Epidermal melanocyte (primary cell): ENCODE measurements around the gene A1CF.
"Not testable (repeated sequence)": the region's sequence is repeated elsewhere in the genome, so short reads cannot be mapped to it uniquely, and the experiment has no call there.

Experiments
- DNase-seq: peaks from one replicate; pipeline ENCODE4 v3.0.0; 2011; ENCODE audit warnings: low spot score; ENCODE audit not compliant: insufficient read length

Gene A1CF

GRCh38 chr10:50788951-50789945 lies 96.2 kb downstream of the A1CF start:
- DNase-seq, result no peak

GRCh38 chr10:50787962-50788361 lies 97.5 kb downstream of the A1CF start:
- not testable (repeated sequence) for DNase-seq

GRCh38 chr10:50782017-50782416 lies 103.4 kb downstream of the A1CF start:
- DNase-seq, result not testable (repeated sequence)

GRCh38 chr10:50780036-50780435 lies 105.4 kb downstream of the A1CF start:
- not testable (repeated sequence) for DNase-seq

- DNase-seq, result not testable (repeated sequence)
These were observed 110.6 kb downstream of the A1CF start for GRCh38 chr10:50774868-50775267.

- not testable (repeated sequence) for DNase-seq
These were observed 113.4 kb downstream of the A1CF start for GRCh38 chr10:50772042-50772441.

GRCh38 chr10:50766774-50767513 lies 118.5 kb downstream of the A1CF start:
- DNase-seq, result not testable (repeated sequence)
